HepG2 (cell line): Measurements from ENCODE around the gene ZNHIT1. TPM values are rescaled to one million over a fixed set of nuclear protein-coding genes. Genes with fewer than 3 reads are reported as not detected.

Experiments
- KDM2A ChIP-seq: sonication (generic); formaldehyde crosslinking; IDR thresholded peaks from 2 replicates; pipeline ENCODE4 v1.4.0; 2020; ENCODE audit warnings: low read depth, missing genetic modification reagents, borderline replicate concordance
- KDM6A ChIP-seq: IDR thresholded peaks from 2 replicates; pipeline ENCODE4 v1.6.1; 2016; ENCODE audit warnings: low read depth
- KLF13 ChIP-seq: sonication (generic); formaldehyde crosslinking; IDR thresholded peaks from 2 replicates; pipeline ENCODE4 v1.4.0; 2020; ENCODE audit warnings: mild to moderate bottlenecking, missing genetic modification reagents
- TRIM24 ChIP-seq: sonication (generic); formaldehyde crosslinking; IDR thresholded peaks from 2 replicates; pipeline ENCODE4 v1.8.0; 2022; ENCODE audit warnings: mild to moderate bottlenecking, missing genetic modification reagents
- ZNF274 ChIP-seq: sonication (generic); formaldehyde crosslinking; IDR thresholded peaks from 2 replicates; pipeline ENCODE4 v1.5.1; 2020; ENCODE audit warnings: mild to moderate bottlenecking, missing genetic modification reagents
- ZNF773 ChIP-seq: sonication (generic); formaldehyde crosslinking; IDR thresholded peaks from 2 replicates; pipeline ENCODE4 v1.4.0; 2020; ENCODE audit warnings: missing genetic modification reagents, borderline replicate concordance
- polyA plus RNA-seq, 8 experiments: library from polyadenylated mRNA; depleted of rRNA in 3 of 8; stranded (reverse) in 7 of 8; unstranded in 1 of 8; fragments of >200 nt; fragmentation: Illumina TruSeq in 4 of 8; extraction: Trizol in 4 of 8; gene quantifications; 2 replicates each; pipeline versions ENCODE4 v1.2.1 to v1.2.3, GENCODE V29; 2011 to 2016; ENCODE audit warnings: low read depth in 4 of 8, missing spikeins in 1 of 8, mixed read lengths in 1 of 8; ENCODE audit not compliant: insufficient read depth in 1 of 8
- total RNA-seq, 5 experiments: library from RNA; depleted of rRNA; stranded (reverse); fragments of >200 nt; fragmentation: Illumina TruSeq; extraction: Trizol; gene quantifications; 2 replicates each; pipeline ENCODE4 v1.2.3, GENCODE V29; 2016; ENCODE audit warnings: low read depth in 1 of 5
- TF ChIP-seq, protein P1 (sequence below): sonication (generic); formaldehyde crosslinking; IDR thresholded peaks from 2 replicates; pipeline ENCODE4 v1.9.0; 2022; ENCODE audit warnings: low read depth, missing genetic modification reagents
- TF ChIP-seq, protein P2 (sequence below), 2 experiments: sonication (generic) in 1 of 2; formaldehyde crosslinking in 1 of 2; IDR thresholded peaks; 2 replicates each; pipeline versions ENCODE4 v1.6.1 to v1.9.0; 2014 to 2022; ENCODE audit warnings: antibody characterized with exemption in 1 of 2, borderline replicate concordance in 1 of 2, inconsistent platforms in 1 of 2, low read depth in 1 of 2, missing genetic modification reagents in 1 of 2

The ZNHIT1 gene
- total and polyA plus RNA-seq, 2 of the 13 experiments (the other 11 are each of a cell fraction or from before 2014, with no cell fraction given): 32.5 to 64.5 TPM

DNA sequence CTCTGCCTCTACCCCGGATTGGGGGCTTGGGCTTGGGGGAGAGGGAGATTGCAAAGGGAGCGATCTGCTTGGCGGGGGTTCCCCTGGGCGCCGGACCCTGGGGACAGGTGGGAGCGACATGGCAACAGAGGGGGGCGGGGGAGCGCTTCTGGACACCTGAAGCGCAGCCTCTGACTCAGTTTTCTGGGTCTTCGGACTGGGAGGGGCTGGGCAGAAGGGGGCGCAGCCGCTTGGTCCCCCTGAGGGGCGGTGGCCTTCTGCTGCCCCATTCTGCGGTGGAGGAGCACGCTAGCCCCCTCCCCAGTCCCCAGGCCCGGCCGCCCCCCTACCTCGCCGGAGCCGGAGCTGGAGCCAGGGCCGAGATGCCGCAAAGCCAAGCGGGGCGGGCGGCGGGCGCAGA, 38.3 kb upstream of the ZNHIT1 start (continued):
- TF ChIP-seq, protein P1, sequence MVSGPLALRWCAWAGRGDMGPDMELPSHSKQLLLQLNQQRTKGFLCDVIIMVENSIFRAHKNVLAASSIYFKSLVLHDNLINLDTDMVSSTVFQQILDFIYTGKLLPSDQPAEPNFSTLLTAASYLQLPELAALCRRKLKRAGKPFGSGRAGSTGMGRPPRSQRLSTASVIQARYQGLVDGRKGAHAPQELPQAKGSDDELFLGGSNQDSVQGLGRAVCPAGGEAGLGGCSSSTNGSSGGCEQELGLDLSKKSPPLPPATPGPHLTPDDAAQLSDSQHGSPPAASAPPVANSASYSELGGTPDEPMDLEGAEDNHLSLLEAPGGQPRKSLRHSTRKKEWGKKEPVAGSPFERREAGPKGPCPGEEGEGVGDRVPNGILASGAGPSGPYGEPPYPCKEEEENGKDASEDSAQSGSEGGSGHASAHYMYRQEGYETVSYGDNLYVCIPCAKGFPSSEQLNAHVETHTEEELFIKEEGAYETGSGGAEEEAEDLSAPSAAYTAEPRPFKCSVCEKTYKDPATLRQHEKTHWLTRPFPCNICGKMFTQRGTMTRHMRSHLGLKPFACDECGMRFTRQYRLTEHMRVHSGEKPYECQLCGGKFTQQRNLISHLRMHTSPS (CRISPR knock-in tag): no peak
- TF ChIP-seq ZNF773 (CRISPR knock-in tag) (no peak), TRIM24 (CRISPR knock-in tag) (no peak), KLF13 (CRISPR knock-in tag) (no peak), KDM2A (no peak), ZNF274 (no peak), KDM6A (CRISPR knock-in tag) (no peak)
- TF ChIP-seq, protein P2, sequence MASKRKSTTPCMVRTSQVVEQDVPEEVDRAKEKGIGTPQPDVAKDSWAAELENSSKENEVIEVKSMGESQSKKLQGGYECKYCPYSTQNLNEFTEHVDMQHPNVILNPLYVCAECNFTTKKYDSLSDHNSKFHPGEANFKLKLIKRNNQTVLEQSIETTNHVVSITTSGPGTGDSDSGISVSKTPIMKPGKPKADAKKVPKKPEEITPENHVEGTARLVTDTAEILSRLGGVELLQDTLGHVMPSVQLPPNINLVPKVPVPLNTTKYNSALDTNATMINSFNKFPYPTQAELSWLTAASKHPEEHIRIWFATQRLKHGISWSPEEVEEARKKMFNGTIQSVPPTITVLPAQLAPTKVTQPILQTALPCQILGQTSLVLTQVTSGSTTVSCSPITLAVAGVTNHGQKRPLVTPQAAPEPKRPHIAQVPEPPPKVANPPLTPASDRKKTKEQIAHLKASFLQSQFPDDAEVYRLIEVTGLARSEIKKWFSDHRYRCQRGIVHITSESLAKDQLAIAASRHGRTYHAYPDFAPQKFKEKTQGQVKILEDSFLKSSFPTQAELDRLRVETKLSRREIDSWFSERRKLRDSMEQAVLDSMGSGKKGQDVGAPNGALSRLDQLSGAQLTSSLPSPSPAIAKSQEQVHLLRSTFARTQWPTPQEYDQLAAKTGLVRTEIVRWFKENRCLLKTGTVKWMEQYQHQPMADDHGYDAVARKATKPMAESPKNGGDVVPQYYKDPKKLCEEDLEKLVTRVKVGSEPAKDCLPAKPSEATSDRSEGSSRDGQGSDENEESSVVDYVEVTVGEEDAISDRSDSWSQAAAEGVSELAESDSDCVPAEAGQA (IDR thresholded peaks at IDR 0.05; ENCODE audit: low read depth): no peak
- TF ChIP-seq, protein P2 (CRISPR knock-in tag; IDR thresholded peaks at IDR 0.05; ENCODE audit: borderline replicate concordance): no peak
